ENCODE results near the gene DIAPH3.

DIAPH3 gene

DNA sequence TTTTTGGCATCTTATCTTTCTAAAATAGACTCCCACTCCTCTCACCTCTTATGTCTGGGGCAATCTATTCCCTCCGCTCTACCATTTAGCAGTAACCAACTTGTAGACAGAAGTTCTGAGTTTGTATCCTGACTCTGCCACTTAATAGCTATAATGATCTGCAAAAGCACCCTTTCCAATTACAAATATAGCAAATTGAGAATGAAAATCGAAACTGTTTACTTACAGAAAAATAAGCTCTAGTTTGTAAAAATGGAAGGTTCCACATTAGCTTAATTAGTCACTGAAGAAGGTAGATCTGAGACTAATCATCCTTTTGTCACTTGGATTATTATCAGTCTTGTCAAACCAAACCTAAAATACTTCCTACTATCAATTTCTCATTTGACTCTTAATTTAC is 409.3 kb downstream of the DIAPH3 start:
- DNase-seq (ENCODE audit: low spot score) = no peak
- TF ChIP-seq CTCF (IDR thresholded peaks at IDR 0.05; ENCODE audit: extremely low read depth, insufficient read depth, missing control alignments) = no peak
- in situ Hi-C loops (cut with MboI; ENCODE audit: low pct_unique_long_range_greater_than_20kb, low sequenced_read_pairs, unreplicated experiment) = no loop called here

DNA sequence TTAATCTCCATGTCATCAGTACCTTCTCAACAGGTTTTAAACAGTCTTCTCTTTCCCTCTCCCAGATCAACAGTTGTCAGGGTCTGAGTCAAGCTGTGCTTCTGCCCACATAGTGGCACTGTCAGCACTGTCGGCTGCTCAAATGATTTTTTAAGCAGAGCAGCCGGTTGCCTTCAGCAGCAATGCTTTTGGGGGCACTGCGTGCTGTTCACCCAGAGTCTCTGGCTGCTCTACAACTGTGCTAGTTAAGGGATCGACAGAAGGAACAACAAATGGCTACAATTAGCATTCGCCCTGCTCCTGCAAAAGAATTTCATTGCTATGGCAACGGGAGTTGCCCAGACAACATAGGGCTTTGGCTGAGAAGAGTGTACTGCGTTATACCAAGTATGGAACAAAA is 412.9 kb downstream of the DIAPH3 start:
- in situ Hi-C loops (cut with MboI; ENCODE audit: low pct_unique_long_range_greater_than_20kb, low sequenced_read_pairs, unreplicated experiment) = no loop called here
- no peak for DNase-seq (ENCODE audit: low spot score)

GRCh38 chr13:59748046-59748445 is 415.7 kb downstream of the DIAPH3 start:
- no peak for TF ChIP-seq CTCF (IDR thresholded peaks at IDR 0.05; ENCODE audit: extremely low read depth, insufficient read depth, missing control alignments)
- no peak for DNase-seq (ENCODE audit: low spot score)
- in situ Hi-C loops (cut with MboI; ENCODE audit: low pct_unique_long_range_greater_than_20kb, low sequenced_read_pairs, unreplicated experiment) = no loop called here

More for the DNA sequence above, 412.9 kb downstream of the DIAPH3 start:
- TF ChIP-seq CTCF (IDR thresholded peaks at IDR 0.05; ENCODE audit: extremely low read depth, insufficient read depth, missing control alignments) = no peak

DNA sequence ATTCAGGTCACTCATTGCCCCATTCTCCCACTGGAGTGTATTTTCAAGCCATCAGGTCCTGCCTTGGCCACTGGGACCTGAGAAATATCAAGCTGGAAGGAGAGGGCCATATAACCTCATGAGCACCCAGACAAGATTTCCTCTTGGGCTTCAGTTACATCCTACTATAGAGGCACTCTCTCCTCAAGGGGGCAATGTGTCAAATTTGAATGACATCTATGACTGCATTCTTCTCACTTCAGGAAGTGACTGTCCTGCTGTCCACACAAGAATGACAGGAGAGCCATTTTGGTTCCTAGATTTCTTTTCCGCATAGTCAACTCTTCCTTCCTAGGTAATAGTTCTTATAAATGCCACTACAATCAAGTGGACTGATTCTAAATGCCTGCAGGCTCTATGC is 416.2 kb downstream of the DIAPH3 start:
- in situ Hi-C loops (cut with MboI; ENCODE audit: low pct_unique_long_range_greater_than_20kb, low sequenced_read_pairs, unreplicated experiment) = no loop called here

DNA sequence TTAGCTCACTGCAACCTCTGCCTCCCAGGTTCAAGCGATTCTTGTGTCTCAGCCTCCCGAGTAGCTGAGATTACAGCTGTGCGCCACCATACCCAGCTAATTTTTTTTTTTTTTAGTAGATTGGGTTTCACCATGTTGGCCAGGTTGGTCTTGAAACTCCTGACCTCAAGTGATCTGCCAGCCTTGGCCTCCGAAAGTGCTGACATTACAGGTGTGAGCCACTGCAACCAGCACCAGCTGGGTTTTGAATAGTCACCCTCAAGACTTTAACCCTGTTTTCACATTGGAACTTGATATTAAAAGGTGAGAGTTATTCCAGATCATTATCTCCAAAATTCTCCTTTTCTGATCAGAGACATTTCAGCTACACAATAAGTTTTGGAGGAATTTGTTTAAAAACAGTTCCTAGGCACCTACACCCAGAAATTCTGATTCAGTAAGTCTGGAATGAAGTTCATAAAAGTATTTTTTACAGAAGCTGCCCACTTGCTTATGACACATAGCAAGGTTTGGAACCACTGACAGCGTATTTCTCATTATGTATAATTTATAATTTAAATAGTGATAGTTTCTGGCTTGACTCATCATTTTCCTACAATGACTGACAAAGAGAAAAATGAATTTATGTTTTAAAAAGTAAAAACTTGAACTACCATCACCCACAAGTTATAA is 417.3 kb downstream of the DIAPH3 start:
- TF ChIP-seq CTCF (IDR thresholded peaks at IDR 0.05; ENCODE audit: extremely low read depth, insufficient read depth, missing control alignments) = no peak
- DNase-seq (ENCODE audit: low spot score) = no peak
- in situ Hi-C loops (cut with MboI; ENCODE audit: low pct_unique_long_range_greater_than_20kb, low sequenced_read_pairs, unreplicated experiment) = no loop called here

More for the DNA sequence above, 416.2 kb downstream of the DIAPH3 start:
- no peak for TF ChIP-seq CTCF (IDR thresholded peaks at IDR 0.05; ENCODE audit: extremely low read depth, insufficient read depth, missing control alignments)
- no peak for DNase-seq (ENCODE audit: low spot score)

DNA sequence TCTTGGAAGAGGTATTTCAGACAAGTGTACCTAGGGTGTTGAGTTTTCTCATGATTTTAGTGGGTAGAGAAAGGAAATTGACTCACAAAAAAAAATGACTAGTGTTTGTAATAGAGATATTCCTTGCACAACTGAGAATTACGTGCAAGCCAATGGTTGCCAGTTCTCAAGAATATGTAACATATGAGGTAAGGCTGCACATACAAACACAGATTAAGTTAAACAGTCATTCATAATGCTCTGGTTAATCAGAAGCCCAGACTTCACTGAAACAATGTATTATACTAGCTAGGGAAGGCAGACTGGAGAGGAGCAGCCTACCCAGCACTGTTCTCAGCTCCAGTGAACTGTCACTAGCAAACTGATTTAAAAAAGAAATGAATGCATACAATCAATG is 418.3 kb downstream of the DIAPH3 start:
- TF ChIP-seq CTCF (IDR thresholded peaks at IDR 0.05; ENCODE audit: extremely low read depth, insufficient read depth, missing control alignments) = no peak
- no peak for DNase-seq (ENCODE audit: low spot score)
- in situ Hi-C loops (cut with MboI; ENCODE audit: low pct_unique_long_range_greater_than_20kb, low sequenced_read_pairs, unreplicated experiment) = no loop called here

All from GM13977 (cell line).